HUES6 (cell line): Measurements from ENCODE around the gene PSPC1.
"Not testable (repeated sequence)": the region's sequence is repeated elsewhere in the genome, so short reads cannot be mapped to it uniquely, and the experiment has no call there.

ENCODE experiments used
- H3K27ac ChIP-seq: 2 replicates; pipeline ENCODE4 v1.7.0; 2013; ENCODE audit warnings: low read depth, mild to moderate bottlenecking, low read length, inconsistent platforms
- H3K27me3 ChIP-seq: 2 replicates; pipeline ENCODE4 v1.6.1; 2013; ENCODE audit warnings: low read length; ENCODE audit not compliant: control insufficient read depth, insufficient read depth
- H3K36me3 ChIP-seq: 2 replicates; pipeline ENCODE4 v1.6.1; 2013; ENCODE audit warnings: low read length; ENCODE audit not compliant: control insufficient read depth, insufficient read depth
- H3K4me1 ChIP-seq: 2 replicates; pipeline ENCODE4 v1.6.1; 2013; ENCODE audit warnings: low read length; ENCODE audit not compliant: control insufficient read depth, insufficient read depth
- H3K4me3 ChIP-seq: 2 replicates; pipeline ENCODE4 v1.5.1; 2013; ENCODE audit warnings: low read depth, low read length
- H3K9ac ChIP-seq: one replicate; pipeline ENCODE4 v1.6.1; 2013; ENCODE audit warnings: mild to moderate bottlenecking, low read length
- H3K9me3 ChIP-seq: 2 replicates; pipeline ENCODE4 v1.6.1; 2013; ENCODE audit warnings: low read depth, low read length; ENCODE audit not compliant: control insufficient read depth, insufficient read depth

PSPC1 gene

DNA sequence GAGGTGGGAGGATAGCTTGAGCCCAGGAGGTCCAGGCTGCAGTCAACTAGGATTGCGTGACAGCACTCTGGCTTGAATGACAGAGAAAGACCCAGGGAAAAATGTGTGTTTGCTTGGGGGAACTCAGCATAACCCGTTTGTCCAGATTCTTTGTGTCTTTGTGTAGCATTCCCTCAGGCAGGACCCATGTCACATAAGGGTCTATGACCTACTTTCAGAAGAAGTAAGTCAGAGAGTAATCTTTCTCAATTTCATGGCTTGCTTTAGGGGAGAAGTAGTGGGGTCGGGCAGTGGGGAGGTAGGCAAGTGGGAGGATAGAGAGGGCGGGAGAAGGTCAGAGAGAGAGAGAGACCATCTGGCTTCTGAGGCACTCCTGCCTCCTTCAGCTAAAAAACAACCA lies 11.9 kb upstream of the PSPC1 start:
- H3K27ac ChIP-seq = peak overlapping the region; percentile 15; the same call in 1 of the 2 replicates
- no peaks in the 10 kb centered on the region for H3K36me3 ChIP-seq
- H3K4me3 ChIP-seq = no peak overlapping the region
- H3K4me1 ChIP-seq = peaks cover 8% of the 10 kb centered on the region; the same call in 1 of the 2 replicates
- peak overlapping the region; percentile 14 for H3K9ac ChIP-seq
- H3K9me3 ChIP-seq = no peaks in the 10 kb centered on the region
- no peaks in the 10 kb centered on the region for H3K27me3 ChIP-seq

DNA sequence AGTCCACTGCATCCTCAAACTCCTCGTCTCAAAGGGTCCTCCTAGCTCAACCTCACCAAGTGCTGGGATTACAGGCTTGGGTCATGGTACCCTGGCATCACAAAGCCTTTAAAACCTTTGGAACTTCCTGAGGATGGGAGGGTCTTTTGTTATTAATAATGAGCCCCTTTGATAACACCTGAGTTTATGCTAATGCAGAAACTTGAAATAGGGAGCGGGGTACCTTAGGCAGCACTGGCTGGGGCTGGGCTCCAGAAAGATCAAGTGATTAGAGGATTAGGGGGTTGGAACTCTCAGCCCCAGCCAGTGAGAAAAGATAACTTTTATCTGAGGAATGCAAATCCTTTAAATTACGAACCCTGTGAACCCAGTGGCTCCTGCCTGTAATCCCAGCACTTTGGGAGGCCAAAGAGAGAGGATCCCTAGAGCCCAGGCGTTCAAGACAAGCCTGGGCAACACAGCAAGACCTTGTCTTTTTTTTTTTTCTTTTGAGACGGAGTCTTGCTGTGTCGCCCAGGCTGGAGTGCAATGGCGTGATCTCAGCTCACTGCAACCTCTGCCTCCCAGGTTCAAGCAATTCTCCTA lies 9.3 kb upstream of the PSPC1 start:
- Histone ChIP-seq H3K36me3 (no peaks in the 10 kb centered on the region), H3K4me1 (peaks cover 8% of the 10 kb centered on the region; the same call in 1 of the 2 replicates), H3K9me3 (no peaks in the 10 kb centered on the region), H3K9ac (no peak overlapping the region), H3K27me3 (no peaks in the 10 kb centered on the region), H3K4me3 (no peak overlapping the region), H3K27ac (no peak overlapping the region)

DNA sequence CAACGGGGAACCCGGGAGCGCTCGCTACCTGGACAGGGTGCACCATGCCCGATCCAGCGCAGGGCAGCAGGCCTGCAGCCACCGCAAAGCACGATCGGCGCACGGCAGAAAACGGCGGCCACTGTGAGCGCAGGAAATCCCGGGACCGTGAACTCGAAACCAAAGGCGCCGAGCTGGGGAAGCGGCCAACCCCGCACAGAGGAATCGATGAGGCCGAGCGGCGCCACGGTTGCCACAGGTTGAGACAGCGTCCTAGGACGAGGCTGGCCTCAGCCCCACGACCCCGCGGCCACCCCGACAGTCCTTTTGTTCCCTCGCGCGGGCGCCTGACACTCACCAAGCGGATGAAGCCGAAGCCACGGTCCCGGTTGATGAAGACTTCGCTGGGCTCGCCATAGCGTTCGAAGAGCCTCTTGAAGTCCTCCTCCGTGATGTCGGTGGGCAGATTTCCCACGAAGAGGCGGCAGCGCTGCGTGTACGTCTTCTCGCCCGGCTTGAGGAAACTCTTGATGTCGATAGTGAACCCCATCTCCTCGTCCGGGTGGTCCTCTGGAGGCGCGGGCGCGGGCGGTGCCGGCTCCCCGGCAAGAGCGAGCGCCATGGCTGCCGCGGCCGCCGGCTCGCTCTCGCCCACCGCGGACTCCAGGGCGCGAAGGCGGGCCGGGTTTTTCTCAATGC lies 557 bp downstream of the PSPC1 start:
- Histone ChIP-seq H3K9me3 (peaks cover 8% of the 10 kb centered on the region; the same call in 1 of the 2 replicates), H3K27ac (peak overlapping the region; percentile 95), H3K4me1 (no peaks in the 10 kb centered on the region), H3K9ac (peak overlapping the region; percentile 98), H3K27me3 (no peaks in the 10 kb centered on the region), H3K4me3 (peak overlapping the region; percentile 97), H3K36me3 (peaks cover 17% of the 10 kb centered on the region)

DNA sequence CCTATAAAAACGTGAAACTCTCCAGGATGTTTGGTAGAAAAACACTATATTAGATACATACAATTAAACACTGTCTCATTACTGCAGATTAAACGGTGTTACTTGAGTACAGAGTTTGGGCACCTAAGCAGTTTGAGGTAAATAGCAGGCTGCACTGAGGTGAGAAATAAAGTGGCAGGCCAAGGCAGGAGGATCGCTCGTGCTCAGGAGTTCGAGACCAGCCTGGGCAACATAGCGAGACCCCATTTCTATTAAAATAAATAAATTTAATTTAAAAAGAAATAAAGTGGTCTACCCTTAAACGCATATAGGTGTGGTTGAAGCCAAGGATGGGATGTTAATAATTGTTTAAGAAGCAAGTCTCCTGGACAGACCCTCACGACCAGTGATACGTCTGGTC lies 1.2 kb downstream of the PSPC1 start:
- H3K27me3 ChIP-seq = no peaks in the 10 kb centered on the region
- peak overlapping the region; percentile 97 for H3K4me3 ChIP-seq
- peak overlapping the region; percentile 98 for H3K9ac ChIP-seq
- no peaks in the 10 kb centered on the region for H3K4me1 ChIP-seq
- peaks cover 8% of the 10 kb centered on the region; the same call in 1 of the 2 replicates for H3K9me3 ChIP-seq
- peak overlapping the region; percentile 95; the same call in 1 of the 2 replicates for H3K27ac ChIP-seq
- H3K36me3 ChIP-seq = peaks cover 17% of the 10 kb centered on the region

DNA sequence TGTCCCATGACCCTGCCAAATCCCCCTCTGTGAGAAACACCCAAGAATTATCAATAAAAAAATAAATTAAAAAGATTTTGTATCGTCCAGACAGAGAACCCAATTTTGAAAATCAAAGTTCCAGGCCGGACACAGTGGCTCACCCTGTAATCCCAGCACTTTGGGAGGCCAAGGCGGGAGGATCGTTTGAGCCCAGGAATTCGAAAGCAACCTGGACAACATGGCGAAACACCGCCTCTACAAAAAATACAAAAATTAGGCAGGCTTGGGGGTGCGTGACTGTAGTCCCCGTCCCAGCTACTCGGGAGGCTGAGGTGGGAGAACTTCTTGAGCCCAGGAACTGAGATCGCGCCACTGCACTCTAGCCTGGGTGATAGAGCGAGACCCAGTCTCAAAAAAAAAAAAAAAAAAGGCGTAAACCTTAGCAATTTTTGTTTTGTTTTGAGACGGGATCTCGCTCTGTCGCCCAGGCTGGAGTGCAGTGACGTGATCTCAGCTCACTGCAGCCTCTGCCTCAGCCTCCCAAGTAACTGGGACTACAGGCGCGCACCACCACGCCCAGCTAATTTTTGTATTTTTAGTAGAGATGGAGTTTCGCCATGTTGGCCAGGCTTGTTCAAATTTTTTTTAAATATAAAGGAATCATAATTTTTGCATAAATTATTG lies 1.9 kb downstream of the PSPC1 start:
- H3K36me3 ChIP-seq = peaks cover 23% of the 10 kb centered on the region
- not testable (repeated sequence) for H3K27ac ChIP-seq, H3K9me3 ChIP-seq, H3K4me1 ChIP-seq, H3K27me3 ChIP-seq, H3K9ac ChIP-seq
- peak overlapping the region; percentile 97 for H3K4me3 ChIP-seq

DNA sequence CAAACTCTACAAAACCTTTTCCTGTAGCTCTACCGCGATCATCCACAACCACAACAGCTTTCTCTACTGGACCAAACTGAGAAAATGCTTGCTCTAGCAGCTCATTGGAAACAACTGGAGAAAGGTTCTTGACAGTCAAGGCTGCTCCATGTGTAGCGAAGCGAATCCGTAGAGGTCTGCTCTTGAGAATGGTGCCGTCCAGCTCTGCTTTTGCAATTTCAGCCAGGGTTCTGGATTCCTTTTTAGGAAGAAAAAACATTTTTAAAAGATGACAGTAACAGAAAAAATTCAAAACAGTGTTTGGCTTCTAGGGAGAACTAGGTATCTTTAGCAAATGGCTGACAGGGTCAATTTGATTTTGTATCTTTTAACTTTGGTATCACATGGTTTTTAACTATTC lies 10.4 kb downstream of the PSPC1 start:
- no peaks in the 10 kb centered on the region for H3K4me1 ChIP-seq
- H3K27ac ChIP-seq = no peak overlapping the region
- H3K36me3 ChIP-seq = peaks cover 66% of the 10 kb centered on the region
- H3K4me3 ChIP-seq = no peak overlapping the region
- H3K9ac ChIP-seq = no peak overlapping the region
- H3K9me3 ChIP-seq = no peaks in the 10 kb centered on the region
- H3K27me3 ChIP-seq = no peaks in the 10 kb centered on the region

DNA sequence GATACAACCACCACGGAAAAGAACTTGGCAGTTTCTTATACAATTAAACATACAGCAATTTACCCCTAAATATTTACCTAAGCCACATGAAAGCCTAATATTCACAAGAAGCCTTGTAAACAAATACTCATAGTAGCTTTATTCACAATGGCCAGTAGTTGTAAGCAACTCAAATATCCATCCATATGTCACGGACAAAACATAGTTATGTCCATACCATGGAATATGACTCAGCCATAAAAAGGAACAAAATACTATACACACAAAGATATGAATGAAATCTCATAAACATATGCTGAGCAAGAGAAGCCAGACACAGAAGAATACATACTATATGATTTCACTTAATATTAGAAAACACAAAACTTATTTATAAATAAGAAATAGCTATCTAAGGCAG lies 12.9 kb downstream of the PSPC1 start:
- Histone ChIP-seq H3K9me3 (no peaks in the 10 kb centered on the region), H3K27me3 (no peaks in the 10 kb centered on the region), H3K27ac (no peak overlapping the region), H3K4me3 (no peak overlapping the region), H3K36me3 (peaks cover 69% of the 10 kb centered on the region), H3K4me1 (no peaks in the 10 kb centered on the region), H3K9ac (no peak overlapping the region)

DNA sequence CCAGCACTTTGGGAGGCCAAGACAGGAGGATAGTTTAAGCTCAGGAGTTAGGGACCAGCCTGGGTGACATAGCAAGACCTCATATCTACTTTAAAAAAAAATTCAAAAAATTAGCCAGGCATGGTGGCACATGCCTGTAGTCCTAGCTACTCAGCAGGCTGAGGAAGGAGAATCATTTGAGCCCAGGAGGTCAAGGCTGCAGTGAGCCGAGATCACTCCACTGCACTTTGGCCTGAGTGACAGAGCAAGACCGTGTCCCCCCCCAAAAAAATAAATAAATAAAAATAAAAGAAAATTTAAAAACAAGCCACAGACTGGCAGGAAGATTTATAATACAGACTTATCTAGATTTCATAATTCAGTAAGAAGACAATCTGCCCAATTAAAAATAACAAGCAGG lies 14.8 kb downstream of the PSPC1 start:
- Histone ChIP-seq H3K4me3 (no peak overlapping the region), H3K27me3 (no peaks in the 10 kb centered on the region), H3K9ac (no peak overlapping the region), H3K9me3 (no peaks in the 10 kb centered on the region), H3K36me3 (peaks cover 78% of the 10 kb centered on the region), H3K4me1 (no peaks in the 10 kb centered on the region), H3K27ac (no peak overlapping the region)

DNA sequence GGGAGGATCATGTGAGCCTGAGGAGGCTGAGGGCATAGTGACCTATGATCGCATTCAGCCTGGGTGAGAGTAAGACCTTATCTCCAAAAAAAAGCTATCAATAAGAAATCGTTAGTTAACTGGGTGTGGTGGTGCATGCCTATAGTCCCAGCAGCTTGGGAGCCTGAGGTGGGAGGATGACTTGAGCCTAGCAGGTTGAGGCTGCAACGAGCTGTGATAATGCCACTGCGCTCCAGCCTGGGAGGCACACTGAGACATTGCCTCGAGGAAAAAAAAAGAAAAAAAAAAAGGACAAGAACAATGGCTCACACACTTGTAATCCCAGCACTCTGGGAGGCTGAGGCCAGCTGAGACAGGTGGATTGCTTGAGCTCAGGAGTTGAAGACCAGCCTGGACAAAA lies 16.2 kb downstream of the PSPC1 start:
- Histone ChIP-seq H3K27ac (no peak overlapping the region), H3K4me1 (no peaks in the 10 kb centered on the region), H3K36me3 (peaks cover 79% of the 10 kb centered on the region)

DNA sequence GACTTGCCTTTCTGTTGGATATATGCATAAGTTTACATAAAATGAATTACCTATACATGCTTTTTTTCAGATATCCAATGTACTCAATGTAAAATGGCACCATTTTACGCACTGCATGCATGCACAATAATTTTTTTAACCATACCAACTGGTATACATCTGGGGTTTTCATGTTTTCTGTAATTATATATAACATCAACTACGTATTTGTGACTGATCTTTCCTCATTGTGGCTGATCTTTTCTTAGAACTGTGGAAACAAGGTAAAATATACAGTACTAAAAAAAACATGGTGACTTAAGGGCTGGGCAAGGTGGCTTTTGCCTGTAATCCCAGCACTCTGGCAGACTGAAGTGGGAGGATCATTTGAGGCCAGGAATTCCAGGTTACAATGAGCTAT lies 18.5 kb downstream of the PSPC1 start:
- Histone ChIP-seq H3K9ac (no peak overlapping the region), H3K36me3 (peaks cover 78% of the 10 kb centered on the region)

More for the DNA sequence above, 16.2 kb downstream of the PSPC1 start:
- H3K9me3 ChIP-seq = no peaks in the 10 kb centered on the region
- no peaks in the 10 kb centered on the region for H3K27me3 ChIP-seq
- H3K9ac ChIP-seq = no peak overlapping the region
- H3K4me3 ChIP-seq = no peak overlapping the region

DNA sequence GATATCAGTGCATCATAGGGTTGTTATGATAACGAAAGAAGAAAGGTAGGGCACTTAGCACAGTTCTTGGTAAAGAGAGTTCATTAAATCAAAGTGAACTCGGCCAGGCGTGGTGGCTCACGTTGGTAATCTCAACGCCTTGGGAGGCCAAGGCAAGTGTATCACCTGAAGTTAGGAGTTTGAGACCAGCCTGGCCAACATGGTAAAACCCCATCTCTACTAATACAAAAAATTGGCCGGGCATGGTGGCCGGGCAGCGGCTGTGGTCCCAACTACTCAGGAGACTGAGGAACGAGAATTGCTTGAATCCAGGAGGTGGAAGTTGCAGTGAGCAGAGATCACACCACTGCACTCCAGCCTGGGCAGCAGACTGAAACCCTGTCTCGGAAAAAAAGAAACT lies 19.1 kb downstream of the PSPC1 start:
- H3K27ac ChIP-seq = no peak overlapping the region
- no peaks in the 10 kb centered on the region for H3K4me1 ChIP-seq
- H3K9ac ChIP-seq = no peak overlapping the region
- no peaks in the 10 kb centered on the region for H3K9me3 ChIP-seq
- no peaks in the 10 kb centered on the region for H3K27me3 ChIP-seq
- no peak overlapping the region for H3K4me3 ChIP-seq
- H3K36me3 ChIP-seq = peaks cover 80% of the 10 kb centered on the region

More for the DNA sequence above, 18.5 kb downstream of the PSPC1 start:
- H3K4me3 ChIP-seq = no peak overlapping the region
- H3K27ac ChIP-seq = no peak overlapping the region
- H3K9me3 ChIP-seq = no peaks in the 10 kb centered on the region
- H3K4me1 ChIP-seq = no peaks in the 10 kb centered on the region
- H3K27me3 ChIP-seq = no peaks in the 10 kb centered on the region
